ENCODE data around the gene PLEKHM3.

Gene PLEKHM3

DNA sequence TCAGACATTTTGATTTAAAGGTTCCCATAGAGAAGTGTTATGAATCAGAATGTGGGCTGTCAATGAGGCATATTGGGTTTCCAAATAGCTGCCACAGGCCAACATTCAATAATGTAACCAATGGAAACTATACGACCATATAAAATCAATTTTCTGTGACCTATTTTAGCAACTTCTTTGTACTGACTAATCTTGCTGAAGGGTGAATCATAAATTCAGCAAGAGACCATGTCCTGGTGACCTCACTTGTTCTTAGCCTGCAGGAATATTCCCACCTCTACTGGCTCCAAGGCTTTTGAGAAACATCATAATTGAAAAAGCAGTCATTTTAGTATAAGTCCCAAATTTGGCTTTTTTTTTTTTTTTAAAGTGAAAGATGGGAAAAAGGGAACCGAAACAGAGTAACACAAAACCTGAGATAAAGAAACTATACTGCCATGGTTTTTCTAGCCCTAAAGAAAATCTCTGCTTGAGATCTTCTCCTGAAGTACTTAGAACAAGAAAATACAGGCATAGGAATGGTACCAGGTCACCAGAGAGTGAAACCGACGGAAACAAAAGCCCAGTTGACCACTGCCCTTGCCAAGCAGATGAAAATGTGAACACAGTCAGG, 32.1 kb downstream of the PLEKHM3 start:
- H3K27me3 ChIP-seq (replicated peaks; ENCODE audit: control insufficient read depth, insufficient read depth, low read length), result no peaks in the 10 kb centered on the region
- no peak for DNase-seq (ENCODE audit: extremely low read depth, insufficient read length)
- TF ChIP-seq, protein P1, sequence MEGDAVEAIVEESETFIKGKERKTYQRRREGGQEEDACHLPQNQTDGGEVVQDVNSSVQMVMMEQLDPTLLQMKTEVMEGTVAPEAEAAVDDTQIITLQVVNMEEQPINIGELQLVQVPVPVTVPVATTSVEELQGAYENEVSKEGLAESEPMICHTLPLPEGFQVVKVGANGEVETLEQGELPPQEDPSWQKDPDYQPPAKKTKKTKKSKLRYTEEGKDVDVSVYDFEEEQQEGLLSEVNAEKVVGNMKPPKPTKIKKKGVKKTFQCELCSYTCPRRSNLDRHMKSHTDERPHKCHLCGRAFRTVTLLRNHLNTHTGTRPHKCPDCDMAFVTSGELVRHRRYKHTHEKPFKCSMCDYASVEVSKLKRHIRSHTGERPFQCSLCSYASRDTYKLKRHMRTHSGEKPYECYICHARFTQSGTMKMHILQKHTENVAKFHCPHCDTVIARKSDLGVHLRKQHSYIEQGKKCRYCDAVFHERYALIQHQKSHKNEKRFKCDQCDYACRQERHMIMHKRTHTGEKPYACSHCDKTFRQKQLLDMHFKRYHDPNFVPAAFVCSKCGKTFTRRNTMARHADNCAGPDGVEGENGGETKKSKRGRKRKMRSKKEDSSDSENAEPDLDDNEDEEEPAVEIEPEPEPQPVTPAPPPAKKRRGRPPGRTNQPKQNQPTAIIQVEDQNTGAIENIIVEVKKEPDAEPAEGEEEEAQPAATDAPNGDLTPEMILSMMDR (IDR thresholded peaks at IDR 0.05; ENCODE audit: insufficient read depth, low read length, poor library complexity, severe bottlenecking), result no peak

DNA sequence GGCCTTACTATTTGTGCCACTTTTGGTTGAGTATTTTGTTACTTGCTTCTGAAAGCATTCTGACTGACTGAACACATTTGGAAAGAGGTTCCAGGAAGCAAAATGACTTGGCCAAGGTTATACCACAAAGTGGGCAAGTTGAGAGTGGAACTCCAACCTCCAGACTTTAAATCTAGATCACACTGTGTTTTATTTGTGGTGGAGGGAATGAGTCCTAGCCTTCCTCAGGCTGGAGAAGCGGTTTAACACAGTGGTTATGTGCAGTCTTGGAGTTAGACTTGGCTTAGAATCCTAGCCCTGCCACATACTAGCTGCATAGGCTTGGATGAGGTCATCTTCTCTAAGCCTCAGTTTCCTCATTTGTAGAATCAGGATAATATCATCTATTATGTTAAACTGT, 33.4 kb downstream of the PLEKHM3 start:
- Histone ChIP-seq H3K27me3 (replicated peaks; ENCODE audit: control insufficient read depth, insufficient read depth, low read length) (no peaks in the 10 kb centered on the region), H3K4me3 (replicated peaks; ENCODE audit: low read depth, low read length) (no peak overlapping the region), H3K36me3 (ENCODE audit: control insufficient read depth, insufficient read depth, low read length) (no peaks in the 10 kb centered on the region)
- TF ChIP-seq, protein P1 (IDR thresholded peaks at IDR 0.05; ENCODE audit: insufficient read depth, low read length, poor library complexity, severe bottlenecking), result no peak
- no peak for DNase-seq (ENCODE audit: extremely low read depth, insufficient read length)

More for the DNA sequence above, 32.1 kb downstream of the PLEKHM3 start:
- no peak overlapping the region for H3K4me3 ChIP-seq (replicated peaks; ENCODE audit: low read depth, low read length)
- no peaks in the 10 kb centered on the region for H3K36me3 ChIP-seq (ENCODE audit: control insufficient read depth, insufficient read depth, low read length)

DNA sequence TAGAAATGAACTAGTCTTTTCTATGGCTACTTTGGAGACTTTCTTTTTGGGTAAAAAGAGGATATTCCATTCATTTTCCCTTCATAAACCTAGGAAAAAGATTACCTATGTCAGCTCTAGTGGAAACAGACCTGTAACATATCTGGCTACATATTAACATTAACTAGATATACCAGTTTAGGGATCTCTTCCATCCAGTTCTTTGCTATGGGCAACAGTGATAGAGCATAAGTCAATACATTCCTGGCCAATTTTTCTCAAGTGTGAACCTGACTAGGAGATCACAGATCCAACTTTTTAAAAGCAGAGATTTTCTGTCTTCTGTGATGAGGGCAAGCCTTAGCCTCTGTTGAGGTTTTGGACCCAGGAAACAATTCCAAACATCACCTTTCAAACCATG, 34.5 kb downstream of the PLEKHM3 start:
- H3K36me3 ChIP-seq (ENCODE audit: control insufficient read depth, insufficient read depth, low read length), result no peaks in the 10 kb centered on the region
- TF ChIP-seq, protein P1 (IDR thresholded peaks at IDR 0.05; ENCODE audit: insufficient read depth, low read length, poor library complexity, severe bottlenecking), result no peak
- DNase-seq (ENCODE audit: extremely low read depth, insufficient read length), result no peak
- no peaks in the 10 kb centered on the region for H3K27me3 ChIP-seq (replicated peaks; ENCODE audit: control insufficient read depth, insufficient read depth, low read length)
- H3K4me3 ChIP-seq (replicated peaks; ENCODE audit: low read depth, low read length), result no peak overlapping the region

DNA sequence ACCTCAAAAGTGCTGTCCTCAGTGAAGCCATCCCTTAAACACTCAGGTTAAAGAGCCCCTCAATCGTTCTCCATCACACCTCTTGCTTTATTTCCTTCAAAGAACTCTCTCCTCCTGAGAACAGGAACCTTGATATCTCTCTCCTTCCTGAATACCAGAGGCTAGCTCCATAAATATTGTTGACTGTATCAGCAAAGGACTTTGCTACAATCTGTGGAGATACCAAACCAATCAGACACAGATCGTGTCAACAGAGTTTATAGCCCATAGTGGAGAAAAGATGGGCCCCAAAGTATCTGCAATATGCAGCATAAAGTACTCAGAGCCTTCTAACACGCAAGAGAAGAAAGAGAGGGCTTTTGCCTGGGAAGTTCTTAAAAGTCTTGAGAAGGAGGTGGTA, 36.4 kb downstream of the PLEKHM3 start:
- H3K4me3 ChIP-seq (replicated peaks; ENCODE audit: low read depth, low read length), result no peak overlapping the region
- TF ChIP-seq, protein P1 (IDR thresholded peaks at IDR 0.05; ENCODE audit: insufficient read depth, low read length, poor library complexity, severe bottlenecking), result no peak
- H3K36me3 ChIP-seq (ENCODE audit: control insufficient read depth, insufficient read depth, low read length), result no peaks in the 10 kb centered on the region
- DNase-seq (ENCODE audit: extremely low read depth, insufficient read length), result no peak
- H3K27me3 ChIP-seq (replicated peaks; ENCODE audit: control insufficient read depth, insufficient read depth, low read length), result no peaks in the 10 kb centered on the region

DNA sequence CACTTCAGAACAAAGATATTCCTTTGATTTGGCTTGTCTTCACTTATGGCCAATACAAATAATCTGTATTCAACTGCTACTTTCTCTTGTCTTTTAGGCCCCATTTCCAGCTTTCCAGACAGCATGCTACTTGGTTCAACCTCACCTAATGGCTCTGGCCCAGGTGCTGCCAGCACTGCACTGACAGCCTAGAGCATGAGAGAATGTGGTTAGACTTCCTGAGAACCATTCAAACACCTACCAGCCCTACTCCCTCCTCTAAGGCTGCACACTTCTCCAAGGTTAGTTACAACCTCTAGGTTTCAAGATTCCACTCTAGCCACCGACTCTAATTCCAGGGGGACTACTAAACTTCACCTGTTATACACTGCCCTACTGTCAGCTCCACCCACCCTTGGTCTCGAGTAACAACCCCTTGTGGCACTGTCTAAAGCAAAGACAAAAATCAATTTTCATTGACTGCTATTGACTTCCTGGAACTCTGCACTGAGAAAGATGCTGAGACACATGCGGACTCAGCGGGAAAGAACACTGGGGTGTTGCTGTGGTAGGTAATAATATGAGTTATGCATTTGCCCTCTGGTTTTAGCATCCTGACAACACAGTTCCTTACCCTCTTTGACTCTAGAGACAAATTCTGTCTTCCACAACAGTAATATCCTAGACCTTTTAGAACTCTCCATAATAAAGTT, 38.2 kb downstream of the PLEKHM3 start:
- Histone ChIP-seq H3K4me3 (replicated peaks; ENCODE audit: low read depth, low read length) (no peak overlapping the region), H3K36me3 (ENCODE audit: control insufficient read depth, insufficient read depth, low read length) (no peaks in the 10 kb centered on the region), H3K27me3 (replicated peaks; ENCODE audit: control insufficient read depth, insufficient read depth, low read length) (no peaks in the 10 kb centered on the region)
- no peak for DNase-seq (ENCODE audit: extremely low read depth, insufficient read length)
- TF ChIP-seq, protein P1 (IDR thresholded peaks at IDR 0.05; ENCODE audit: insufficient read depth, low read length, poor library complexity, severe bottlenecking), result no peak

Data from GM06990 (cell line).